HPDE6-E6E7 (cell line): ENCODE data around the gene EPHA1.
"Not testable (repeated sequence)": the region's sequence is repeated elsewhere in the genome, so short reads cannot be mapped to it uniquely, and the experiment has no call there.

Source experiments
- DNase-seq: peaks from one replicate; pipeline ENCODE4 v3.0.0; 2011; ENCODE audit warnings: missing footprints; ENCODE audit errors: extremely low spot score

The EPHA1 gene

DNA sequence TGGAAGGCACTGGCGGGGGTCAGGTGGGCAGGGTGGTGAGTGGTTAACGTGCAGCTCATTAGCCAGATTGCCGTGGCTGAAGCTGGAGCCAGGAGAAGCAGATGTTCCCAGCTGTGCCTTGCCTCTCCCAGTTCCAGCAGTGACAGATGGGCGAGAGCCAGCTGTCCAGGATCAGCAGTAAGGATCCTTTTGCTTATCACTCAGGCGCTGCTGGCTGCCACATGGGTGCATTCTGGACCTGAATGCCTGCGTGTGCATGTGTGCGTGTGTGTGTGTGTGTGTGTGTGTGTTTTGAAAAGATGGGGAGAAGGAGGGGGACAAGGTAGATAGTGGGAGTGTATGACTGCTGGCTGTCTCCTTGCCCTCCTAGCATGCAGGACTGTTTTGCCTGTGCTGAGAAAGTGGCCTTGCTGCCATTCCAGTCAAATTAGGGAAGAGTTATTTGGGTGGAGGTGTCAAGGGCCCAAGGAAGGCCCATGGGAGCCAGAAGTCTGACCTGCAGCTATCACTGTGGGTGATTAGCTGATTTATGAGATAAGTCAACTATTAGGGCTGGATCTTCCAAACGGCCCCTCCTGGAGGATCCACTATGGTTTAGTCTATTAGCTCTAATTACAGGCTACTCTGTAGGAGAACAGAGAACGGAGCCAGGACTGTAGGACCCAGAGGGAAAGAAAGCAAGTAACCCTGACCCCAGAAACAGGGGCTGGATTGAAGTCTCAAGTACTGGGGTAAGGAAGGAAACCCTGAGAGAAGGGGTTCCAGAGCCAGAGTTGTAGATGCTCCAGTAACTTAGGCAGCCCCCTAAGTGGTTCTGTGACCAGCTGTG lies 3.3 kb downstream of the EPHA1 start:
- no peak for DNase-seq

DNA sequence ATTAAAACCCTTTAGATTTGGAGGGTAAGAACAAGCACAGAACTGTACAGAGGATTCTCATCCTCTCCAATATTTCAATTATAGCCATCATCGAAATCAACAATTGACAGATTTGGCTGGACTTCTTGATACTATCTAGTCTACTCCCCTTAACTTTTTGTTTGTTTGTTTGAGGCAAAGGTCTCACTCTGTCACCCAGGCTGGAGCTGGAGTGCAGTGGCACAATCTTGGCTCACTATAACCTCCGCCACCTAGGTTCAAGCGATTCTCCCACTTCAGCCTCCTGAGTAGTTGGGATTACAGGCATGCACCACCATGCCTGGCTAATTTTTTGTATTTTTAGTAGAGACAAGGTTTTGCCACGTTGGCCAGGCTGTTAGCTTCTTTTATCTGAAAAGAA lies 6.4 kb downstream of the EPHA1 start:
- DNase-seq: not testable (repeated sequence)

DNA sequence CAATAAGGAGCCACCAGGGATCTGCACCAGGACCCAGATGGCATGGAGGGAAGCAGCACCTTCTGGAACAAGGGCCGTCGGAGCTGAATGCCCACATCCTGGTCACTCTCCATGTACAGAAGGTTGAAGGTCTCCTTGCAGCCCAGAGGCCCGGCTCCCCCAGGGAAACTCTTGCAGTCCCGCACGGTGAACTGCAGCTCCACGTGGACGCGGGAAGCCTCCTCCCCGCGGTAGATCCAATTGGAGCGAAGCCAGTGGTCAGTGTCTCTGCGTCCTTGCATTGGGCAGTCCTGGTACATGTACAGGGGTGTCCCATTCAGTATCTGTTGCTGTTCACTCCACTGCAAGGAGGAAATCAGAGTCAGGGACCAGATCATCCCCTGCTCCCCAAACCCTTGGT lies 7.4 kb downstream of the EPHA1 start:
- no peak for DNase-seq

DNA sequence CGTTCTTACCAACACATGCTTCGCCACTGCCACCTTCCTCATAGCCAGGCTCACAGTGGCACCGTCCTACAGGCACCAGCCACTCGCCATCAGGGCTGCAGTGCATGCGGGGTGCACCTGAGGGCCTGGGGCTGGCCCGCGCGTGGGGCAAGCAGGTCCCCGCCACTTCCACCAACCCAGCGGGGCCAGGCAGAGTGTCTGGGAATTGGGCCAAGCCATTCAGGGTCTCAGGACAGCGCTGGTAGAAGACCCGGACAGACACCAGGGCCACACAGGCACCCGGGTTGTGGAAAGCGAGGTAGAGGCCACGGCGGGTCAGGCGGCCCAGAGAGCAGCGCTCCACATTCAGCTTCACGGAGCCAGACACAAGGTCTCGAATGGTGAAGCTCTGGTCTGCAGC lies 9.0 kb downstream of the EPHA1 start:
- DNase-seq: no peak

- DNase-seq: no peak
Observed at GRCh38 chr7:143399151-143399550, 9.5 kb downstream of the EPHA1 start.

- DNase-seq: no peak
Observed at GRCh38 chr7:143398616-143399015, 10.0 kb downstream of the EPHA1 start.

DNA sequence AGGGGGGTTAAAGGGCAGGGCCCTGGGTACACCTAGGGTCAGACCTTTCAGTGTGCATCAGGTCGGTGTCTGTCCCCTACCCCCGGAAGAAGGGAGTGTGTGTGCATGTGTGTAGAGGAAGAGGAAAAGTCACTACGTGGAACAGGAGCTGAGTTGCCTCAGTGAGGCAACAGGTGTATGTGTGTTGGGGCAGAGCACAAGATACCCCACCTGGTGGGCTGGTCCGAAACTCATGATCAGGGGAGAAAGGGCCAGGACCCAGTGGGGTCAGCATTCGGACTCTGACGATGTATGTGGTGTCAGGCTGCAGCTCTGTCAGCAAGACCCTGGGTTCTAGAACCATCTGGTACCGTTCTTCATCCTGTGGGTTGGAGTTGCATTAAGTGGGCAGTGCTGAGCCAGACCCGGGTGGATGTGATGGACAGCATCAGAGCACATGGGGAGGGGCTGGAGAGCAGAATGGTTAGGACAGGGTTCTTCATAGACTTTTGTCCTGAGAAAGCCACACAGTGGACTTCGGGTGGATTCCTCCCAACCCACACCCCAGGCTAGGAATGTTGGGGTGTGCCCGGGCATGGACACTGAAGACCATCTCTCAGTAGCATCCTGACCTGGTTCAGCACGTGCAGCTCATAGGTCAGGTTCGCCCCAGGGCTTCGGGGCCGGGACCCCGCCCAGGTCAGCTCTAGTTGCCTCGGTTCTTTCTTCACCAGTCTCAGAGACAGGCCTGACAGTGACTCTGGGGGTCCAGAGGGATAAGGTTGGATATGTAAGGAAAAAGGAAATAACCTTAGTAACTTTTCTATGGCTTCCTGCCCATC lies 10.7 kb downstream of the EPHA1 start:
- no peak for DNase-seq

GRCh38 chr7:143396625-143397556 lies 11.8 kb downstream of the EPHA1 start:
- DNase-seq: no peak

- DNase-seq: no peak
Observed at GRCh38 chr7:143396182-143396581, 12.5 kb downstream of the EPHA1 start.

DNA sequence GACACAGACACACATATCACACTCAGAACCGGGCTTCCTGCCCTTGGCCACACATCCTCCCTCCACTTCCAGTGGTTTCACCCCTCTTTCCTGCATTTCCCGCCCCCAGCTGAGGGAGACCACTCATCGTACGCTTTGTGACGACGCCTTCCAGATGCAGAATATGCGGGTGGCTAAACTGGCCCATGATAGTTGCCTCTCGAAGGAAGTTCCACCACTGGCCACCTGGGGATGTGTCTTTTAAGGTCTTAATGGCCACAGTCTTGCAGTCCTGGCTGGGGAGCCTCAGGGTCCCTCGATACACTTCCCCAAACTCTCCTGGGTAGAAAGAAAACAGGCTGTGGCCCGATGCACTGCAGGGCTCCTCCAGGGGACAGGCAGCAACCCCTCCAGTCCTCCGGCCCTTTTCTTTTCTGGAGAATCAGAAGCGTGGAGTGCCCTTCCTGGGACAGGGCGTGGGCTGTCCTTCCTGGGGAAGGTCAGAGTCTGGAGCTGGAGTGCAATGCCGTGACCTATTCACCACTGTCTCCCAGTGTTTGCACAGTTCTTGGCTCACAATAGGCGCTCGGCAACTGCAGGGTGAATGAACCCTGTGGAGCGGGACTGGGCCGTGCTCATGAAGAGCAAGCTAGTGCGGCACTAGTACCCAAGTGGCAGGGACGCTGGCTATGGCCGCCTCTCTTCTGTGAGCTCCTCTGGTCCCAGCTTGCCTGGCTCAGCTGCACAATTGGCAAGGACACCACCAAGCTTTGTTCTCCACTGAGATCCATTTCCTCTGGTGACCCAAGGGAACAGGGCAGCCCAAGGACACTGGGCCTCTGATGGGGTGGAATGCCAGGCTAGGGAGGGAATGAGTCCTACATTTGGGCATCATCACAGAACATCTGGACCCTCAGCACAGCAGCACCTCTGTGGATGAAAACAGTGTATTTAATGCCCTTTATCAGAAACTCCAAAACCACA lies 13.2 kb downstream of the EPHA1 start:
- DNase-seq: no peak

GRCh38 chr7:143394777-143395176 lies 13.9 kb downstream of the EPHA1 start:
- no peak for DNase-seq

- no peak for DNase-seq
Observed at GRCh38 chr7:143394068-143394467, 14.6 kb downstream of the EPHA1 start.

DNA sequence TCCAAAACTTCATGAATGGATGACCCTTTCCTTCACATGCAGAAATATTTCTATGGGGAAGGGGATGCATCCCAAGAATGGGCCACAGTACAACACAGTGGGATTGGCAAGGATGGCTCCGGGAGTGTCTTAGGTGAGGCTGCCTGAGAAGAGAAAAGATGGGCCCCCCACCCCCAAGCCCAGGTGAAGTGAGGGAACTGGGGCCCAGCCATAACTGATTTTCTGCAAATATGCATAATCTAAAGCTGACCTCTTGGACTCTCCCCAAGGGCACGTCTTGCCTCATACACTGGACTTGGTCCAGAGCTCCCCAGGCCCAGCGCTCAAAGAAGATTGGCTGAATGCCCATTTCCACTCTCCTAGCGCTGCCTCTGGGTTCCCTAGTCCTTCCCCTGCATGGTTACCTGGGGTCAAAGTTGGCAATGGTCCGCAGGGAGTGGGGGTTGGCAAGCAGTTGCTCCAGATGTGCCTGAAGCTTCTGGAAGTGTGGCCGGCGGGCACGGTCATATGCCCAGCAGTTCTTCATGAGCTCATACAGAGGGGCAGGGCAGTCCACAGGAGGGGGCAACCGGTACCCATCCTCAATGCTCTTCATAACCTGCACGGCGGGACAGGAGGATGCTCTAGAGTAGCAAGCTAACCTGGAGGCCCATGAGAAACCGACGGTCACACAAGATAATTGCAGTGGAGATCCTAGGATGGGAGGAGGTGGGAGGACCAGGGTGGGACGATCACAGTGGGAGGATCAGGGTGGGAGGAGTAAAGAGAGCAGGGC lies 15.2 kb downstream of the EPHA1 start:
- DNase-seq: no peak

GRCh38 chr7:143392875-143393266 lies 15.8 kb downstream of the EPHA1 start:
- no peak for DNase-seq

DNA sequence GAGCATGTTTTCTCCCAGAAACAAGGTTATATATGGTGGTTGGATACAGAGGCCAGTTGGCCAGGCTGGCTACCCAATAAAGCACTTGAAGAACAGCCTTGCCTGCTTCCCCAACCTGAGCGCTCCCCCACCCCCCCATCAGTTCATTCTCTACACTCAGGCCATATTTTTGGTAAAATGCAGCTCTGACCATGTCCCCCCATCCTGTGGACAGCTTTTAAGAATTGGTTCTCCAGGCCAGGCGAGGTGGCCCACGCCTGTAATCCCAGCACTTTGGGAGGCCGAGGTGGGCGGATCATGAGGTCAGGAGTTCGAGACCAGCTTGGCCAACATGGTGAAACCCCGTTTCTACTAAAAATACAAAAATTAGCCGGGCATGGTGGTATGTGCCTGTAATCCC lies 16.2 kb downstream of the EPHA1 start:
- DNase-seq: not testable (repeated sequence)

DNA sequence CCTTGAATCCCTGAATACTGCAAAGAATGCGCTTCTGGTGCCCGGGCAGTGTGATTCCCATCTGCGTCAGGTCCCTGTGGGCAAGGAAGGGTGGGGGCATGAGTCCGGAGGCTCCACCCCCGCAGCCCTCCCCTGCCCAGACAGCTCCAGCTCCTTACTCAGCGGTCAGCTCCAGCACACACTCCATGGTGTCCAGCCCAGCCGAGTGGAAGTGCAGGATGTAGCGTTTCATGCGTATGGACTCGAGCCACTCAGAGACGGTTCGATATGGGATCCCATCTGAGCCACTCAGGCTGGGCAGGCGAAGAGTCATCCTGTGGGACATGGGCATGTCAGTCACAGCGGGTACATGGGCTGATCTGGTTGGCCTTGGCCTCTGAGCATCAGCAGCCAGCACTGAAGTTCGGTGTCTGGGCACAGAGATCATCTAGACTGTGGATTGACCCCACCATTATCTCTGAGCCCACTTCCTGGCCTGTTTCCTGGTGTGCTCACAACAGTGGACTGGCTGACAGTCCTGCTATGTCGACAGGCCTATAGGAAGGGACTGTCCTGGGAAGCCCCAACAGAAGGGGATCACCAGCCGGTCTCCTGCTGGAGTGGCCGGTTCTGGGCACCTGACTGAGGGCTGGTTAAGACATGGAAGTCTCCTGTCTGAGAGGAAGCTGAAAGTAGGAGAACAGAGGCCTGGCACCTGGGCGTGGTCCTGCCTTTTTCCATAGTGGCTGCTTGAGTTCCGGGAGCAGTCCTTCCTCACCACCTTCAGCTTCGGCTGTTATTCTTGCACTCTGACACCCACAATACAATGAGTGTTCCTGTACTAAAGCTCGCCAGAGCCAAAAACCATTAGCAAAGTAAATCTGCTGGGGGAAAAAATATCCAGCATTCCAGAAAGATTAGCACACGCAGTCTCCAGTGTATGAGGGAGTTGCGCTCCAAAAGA lies 16.9 kb downstream of the EPHA1 start:
- no peak for DNase-seq

DNA sequence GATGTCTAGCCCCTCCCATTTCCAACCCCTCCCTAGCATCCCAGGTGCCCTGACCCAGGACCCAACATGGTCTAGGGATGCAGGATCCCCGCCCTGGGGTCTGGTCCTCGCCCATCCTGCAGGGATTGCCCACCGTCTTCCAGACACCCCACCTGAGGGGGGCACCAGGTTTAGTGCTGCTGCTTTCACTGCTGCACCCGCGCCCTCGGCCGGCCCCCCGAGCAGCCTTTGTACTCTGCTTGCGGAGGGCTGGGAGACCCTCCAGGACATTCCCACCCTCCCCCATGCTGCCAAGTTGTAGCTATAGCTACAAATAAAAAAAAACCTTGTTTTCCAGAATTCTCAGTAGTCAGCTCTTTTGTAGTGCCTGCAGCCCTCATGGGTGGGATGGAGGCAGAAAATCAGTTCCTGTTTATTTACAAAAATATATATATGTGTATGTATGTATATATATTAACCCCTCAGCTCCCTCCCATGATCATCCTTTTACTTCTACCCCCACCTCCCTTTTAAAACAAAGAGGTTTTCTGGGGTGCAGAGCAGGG lies 17.8 kb downstream of the EPHA1 start:
- DNase-seq: no peak

DNA sequence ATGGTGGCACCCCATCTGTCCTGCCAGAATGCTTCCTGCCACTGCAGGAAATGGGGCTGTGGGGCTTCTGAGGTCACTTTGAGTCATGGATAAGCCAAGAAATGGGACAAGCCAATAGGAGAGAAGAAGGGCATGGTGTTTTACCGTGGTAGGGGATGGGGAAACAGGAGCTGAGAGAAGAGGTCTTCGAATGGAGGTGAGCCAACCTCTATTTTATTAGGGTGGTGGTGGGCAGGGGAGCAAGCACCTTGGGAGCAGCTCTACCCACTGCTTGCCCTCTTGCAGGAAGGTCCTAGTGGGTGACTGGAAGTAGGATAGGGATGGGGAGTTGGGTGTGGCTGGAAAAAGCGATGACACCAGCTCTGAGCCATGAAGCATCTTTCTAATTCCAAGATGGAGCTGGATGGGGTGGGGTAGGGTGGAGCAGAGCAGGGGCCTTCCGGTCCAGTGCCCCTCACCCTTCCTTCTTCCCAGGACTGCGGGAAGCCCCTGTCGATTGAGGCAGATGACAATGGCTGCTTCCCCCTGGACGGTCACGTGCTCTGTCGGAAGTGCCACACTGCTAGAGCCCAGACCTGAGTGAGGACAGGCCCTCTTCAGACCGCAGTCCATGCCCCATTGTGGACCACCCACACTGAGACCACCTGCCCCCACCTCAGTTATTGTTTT lies 18.4 kb downstream of the EPHA1 start:
- DNase-seq: no peak
